Measurements from ENCODE around the gene ITK. TPM values are rescaled to one million over a fixed set of nuclear protein-coding genes. Genes with fewer than 3 reads are reported as not detected.

Gene ITK
- total and polyA plus RNA-seq, 2 of the 8 experiments (the other 6 are each of a cell fraction or from before 2014, with no cell fraction given), result 0.05 TPM; not detected in 1

GRCh38 chr5:157130925-157131324, 49.7 kb upstream of the ITK start (continued):
- TF ChIP-seq TAF7 (optimal IDR thresholded peaks at IDR 0.05; ENCODE audit: borderline replicate concordance, low read depth, low read length), result no peak
- no peak for TF ChIP-seq FOSL1 (IDR thresholded peaks at IDR 0.05; ENCODE audit: insufficient read depth, low read depth, low read length)

All from H1 (cell line).